Testis (tissue), 3 donors: ENCODE measurements around the gene PREB. TPM values are rescaled to one million over a fixed set of nuclear protein-coding genes. Genes with fewer than 3 reads are reported as not detected.
A peak's percentile ranks its signal among the peaks of the same experiment; 100 is the strongest.
"Not testable (repeated sequence)": the region's sequence is repeated elsewhere in the genome, so short reads cannot be mapped to it uniquely, and the experiment has no call there.

ENCODE experiments used
- DNase-seq: peaks from one replicate; pipeline ENCODE4 v3.0.0-alpha.2; 2019
- H3K27ac ChIP-seq, 2 donors: fragments of 200-600 bp; sonication (generic); one replicate each; pipeline ENCODE4 v1.5.1; 2019
- H3K27me3 ChIP-seq: fragments of 200-600 bp; sonication (generic); one replicate; pipeline ENCODE4 v1.5.1; 2019
- H3K36me3 ChIP-seq: fragments of 200-600 bp; sonication (generic); one replicate; pipeline ENCODE4 v1.5.1; 2017; ENCODE audit warnings: low read depth; ENCODE audit errors: missing control alignments
- H3K4me1 ChIP-seq: fragments of 200-600 bp; sonication (generic); one replicate; pipeline ENCODE4 v1.5.1; 2019
- H3K4me3 ChIP-seq, 2 donors: fragments of 200-600 bp; sonication (generic); one replicate each; pipeline ENCODE4 v1.5.1; 2017 to 2019
- H3K9me3 ChIP-seq: fragments of 200-600 bp; sonication (generic); one replicate; pipeline ENCODE4 v1.5.1; 2017
- CTCF ChIP-seq, 3 experiments: fragments of 450-650 bp in 2 of 3; fragments of 200-600 bp in 1 of 3; sonication (generic) in 1 of 3; IDR thresholded peaks; one replicate each; pipeline ENCODE4 v1.5.1; 2016 to 2019; ENCODE audit warnings: antibody characterized with exemption in 3 of 3, mild to moderate bottlenecking in 2 of 3, moderate library complexity in 1 of 3
- POLR2A ChIP-seq: fragments of 450-650 bp; IDR thresholded peaks from one replicate; pipeline ENCODE4 v1.6.1; 2017; ENCODE audit warnings: antibody characterized with exemption, mild to moderate bottlenecking, moderate library complexity
- WGBS, 2 donors: methylation state at CpG; one replicate each; pipeline ENCODE4 v1.1.5; 2018; 5-methylcytosine and 5-hydroxymethylcytosine counted together
- intact Hi-C: fragments of 100-400 bp; cut with DNase I; formaldehyde crosslinking; loops from one replicate; pipeline ENCODE4 v1.15.1; 2023; ENCODE audit warnings: low total_unique reads
- polyA plus RNA-seq: library from polyadenylated mRNA; stranded (reverse); fragments of 350-450 nt; fragmentation: Illumina TruSeq; extraction: RNeasy Lipid Tissue Mini Kit (QIAGEN cat#74804); gene quantifications from one replicate; pipeline ENCODE4 v1.2.3, GENCODE V29; 2014; ENCODE audit warnings: low read depth, low replicate concordance; ENCODE audit not compliant: insufficient read depth
- total RNA-seq, 2 donors: library from RNA; depleted of rRNA; stranded (reverse); fragments of >200 nt; gene quantifications; one replicate each; pipeline ENCODE4 v1.2.3, GENCODE V29; 2016

PREB gene
- total and polyA plus RNA-seq, 3 donors from 2014 or later: 62.4 to 84.0 (median 82.0) TPM

- DNase-seq: no peak
- Histone ChIP-seq H3K36me3 (no peaks in the 10 kb centered on the region), H3K9me3 (no peaks in the 10 kb centered on the region), H3K27me3 (no peaks in the 10 kb centered on the region), H3K4me3 (peak overlapping the region; percentile 39 to 56), H3K27ac (no peak overlapping the region), H3K4me1 (peaks cover 4% of the 10 kb centered on the region)
- TF ChIP-seq CTCF (IDR thresholded peaks at IDR 0.05) (no peak), POLR2A (no peak)
- WGBS, 2 donors: 19 to 42% methylated on average over 3 to 14 of the region's 14 CpGs
- intact Hi-C loops: no loop called here
Observed at GRCh38 chr2:27117995-27118524, 16.4 kb downstream of the PREB start.

- Histone ChIP-seq H3K27me3 (no peaks in the 10 kb centered on the region), H3K4me1 (no peaks in the 10 kb centered on the region), H3K4me3 (no peak overlapping the region), H3K9me3 (no peaks in the 10 kb centered on the region), H3K36me3 (no peaks in the 10 kb centered on the region), H3K27ac (no peak overlapping the region)
- intact Hi-C loops: no loop called here
- no peak for DNase-seq
- TF ChIP-seq POLR2A (no peak), CTCF (IDR thresholded peaks at IDR 0.05) (no peak)
- WGBS, 2 donors: 80 to 91% methylated on average over 2 of the region's 2 CpGs
Observed at GRCh38 chr2:27115519-27115918, 18.9 kb downstream of the PREB start.

- 51 to 55% methylated on average over 18 to 49 of the region's 49 CpGs for WGBS, 2 donors
- H3K9me3 ChIP-seq, DNase-seq, H3K4me1 ChIP-seq, intact Hi-C loops, H3K36me3 ChIP-seq, H3K27ac ChIP-seq, H3K27me3 ChIP-seq: not testable (repeated sequence)
- peak overlapping the region; percentile 26 to 27 for H3K4me3 ChIP-seq
Observed at GRCh38 chr2:27111392-27112078, 22.9 kb downstream of the PREB start.

- H3K27me3 ChIP-seq, H3K9me3 ChIP-seq, H3K36me3 ChIP-seq, H3K27ac ChIP-seq, intact Hi-C loops, H3K4me1 ChIP-seq: not testable (repeated sequence)
- peak; percentile 64 for DNase-seq
- WGBS, 2 donors: 57 to 70% methylated on average over 24 of the region's 24 CpGs
- H3K4me3 ChIP-seq: peak overlapping the region; percentile 26 to 27
Observed at GRCh38 chr2:27110603-27111352, 23.7 kb downstream of the PREB start.

GRCh38 chr2:27109083-27109482, 25.4 kb downstream of the PREB start:
- no peak for TF ChIP-seq CTCF (IDR thresholded peaks at IDR 0.05)
- no peak for TF ChIP-seq POLR2A
- Histone ChIP-seq H3K36me3 (no peaks in the 10 kb centered on the region), H3K9me3 (no peaks in the 10 kb centered on the region), H3K4me3 (no peak overlapping the region), H3K4me1 (peaks cover 7% of the 10 kb centered on the region), H3K27me3 (no peaks in the 10 kb centered on the region), H3K27ac (no peak overlapping the region)
- intact Hi-C loops: no loop called here
- no peak for DNase-seq
- WGBS, 2 donors: 89 to 90% methylated on average over 3 of the region's 3 CpGs
